DMS153 treated with DMSO at 0.1 percent for 48 hours (cell line): ENCODE data around the gene NEK4.
"Not testable (repeated sequence)": the region's sequence is repeated elsewhere in the genome, so short reads cannot be mapped to it uniquely, and the experiment has no call there.

Source experiments
- DNase-seq: peaks from one replicate; lab custom pipeline; 2025; ENCODE audit not compliant: unreplicated experiment; lab: John Stamatoyannopoulos, UW

The NEK4 gene

GRCh38 chr3:52742418-52743041, 28.2 kb downstream of the NEK4 start:
- DNase-seq, result peak; percentile 0

GRCh38 chr3:52739730-52740129, 31.0 kb downstream of the NEK4 start:
- no peak for DNase-seq

- no peak for DNase-seq
These were observed 37.4 kb downstream of the NEK4 start for GRCh38 chr3:52733256-52733891.

- DNase-seq, result no peak
These were observed 39.1 kb downstream of the NEK4 start for GRCh38 chr3:52731590-52731989.

GRCh38 chr3:52730681-52731080, 40.1 kb downstream of the NEK4 start:
- no peak for DNase-seq

- not testable (repeated sequence) for DNase-seq
These were observed 42.0 kb downstream of the NEK4 start for GRCh38 chr3:52728753-52729152.

GRCh38 chr3:52724511-52724910, 46.2 kb downstream of the NEK4 start:
- no peak for DNase-seq

GRCh38 chr3:52723935-52724334, 46.8 kb downstream of the NEK4 start:
- DNase-seq, result no peak

- no peak for DNase-seq
These were observed 48.2 kb downstream of the NEK4 start for GRCh38 chr3:52722491-52722890.

- DNase-seq, result no peak
These were observed 49.1 kb downstream of the NEK4 start for GRCh38 chr3:52721730-52722008.

GRCh38 chr3:52721002-52721729, 49.6 kb downstream of the NEK4 start:
- DNase-seq, result no peak

- no peak for DNase-seq
These were observed 51.1 kb downstream of the NEK4 start for GRCh38 chr3:52719618-52720017.

- DNase-seq, result no peak
These were observed 54.9 kb downstream of the NEK4 start for GRCh38 chr3:52715714-52716305.

GRCh38 chr3:52714335-52715302, 56.1 kb downstream of the NEK4 start:
- no peak for DNase-seq

- no peak for DNase-seq
These were observed 58.2 kb downstream of the NEK4 start for GRCh38 chr3:52712291-52713212.

- no peak for DNase-seq
These were observed 60.2 kb downstream of the NEK4 start for GRCh38 chr3:52710512-52710911.

- no peak for DNase-seq
These were observed 63.2 kb downstream of the NEK4 start for GRCh38 chr3:52707585-52707984.

- peak; percentile 46 for DNase-seq
These were observed 64.8 kb downstream of the NEK4 start, which contains the start of the genes GLT8D1 and SPCS1 for GRCh38 chr3:52705688-52706686. GLT8D1 (minus strand) TSS chr3:52705791; CDS start chr3:52700460, 5,331 bp downstream. SPCS1 (plus strand) TSS chr3:52706106; CDS start chr3:52706247, 141 bp downstream.

- DNase-seq, result no peak
These were observed 65.4 kb downstream of the NEK4 start for GRCh38 chr3:52705438-52705687.
